ENCODE data around the gene RPS28.
"Not testable (repeated sequence)": the region's sequence is repeated elsewhere in the genome, so short reads cannot be mapped to it uniquely, and the experiment has no call there.

- not testable (repeated sequence) for TF ChIP-seq EZH2 (IDR thresholded peaks at IDR 0.05; ENCODE audit: borderline replicate concordance, low read length)
- TF ChIP-seq, protein P1, sequence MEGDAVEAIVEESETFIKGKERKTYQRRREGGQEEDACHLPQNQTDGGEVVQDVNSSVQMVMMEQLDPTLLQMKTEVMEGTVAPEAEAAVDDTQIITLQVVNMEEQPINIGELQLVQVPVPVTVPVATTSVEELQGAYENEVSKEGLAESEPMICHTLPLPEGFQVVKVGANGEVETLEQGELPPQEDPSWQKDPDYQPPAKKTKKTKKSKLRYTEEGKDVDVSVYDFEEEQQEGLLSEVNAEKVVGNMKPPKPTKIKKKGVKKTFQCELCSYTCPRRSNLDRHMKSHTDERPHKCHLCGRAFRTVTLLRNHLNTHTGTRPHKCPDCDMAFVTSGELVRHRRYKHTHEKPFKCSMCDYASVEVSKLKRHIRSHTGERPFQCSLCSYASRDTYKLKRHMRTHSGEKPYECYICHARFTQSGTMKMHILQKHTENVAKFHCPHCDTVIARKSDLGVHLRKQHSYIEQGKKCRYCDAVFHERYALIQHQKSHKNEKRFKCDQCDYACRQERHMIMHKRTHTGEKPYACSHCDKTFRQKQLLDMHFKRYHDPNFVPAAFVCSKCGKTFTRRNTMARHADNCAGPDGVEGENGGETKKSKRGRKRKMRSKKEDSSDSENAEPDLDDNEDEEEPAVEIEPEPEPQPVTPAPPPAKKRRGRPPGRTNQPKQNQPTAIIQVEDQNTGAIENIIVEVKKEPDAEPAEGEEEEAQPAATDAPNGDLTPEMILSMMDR (IDR thresholded peaks at IDR 0.05; ENCODE audit: low read length): not testable (repeated sequence)
Measured at GRCh38 chr19:8341504-8341903, 20.2 kb downstream of the RPS28 start.

Measured in OCI-LY1 (cell line).